OCI-LY3 (cell line): Measurements from ENCODE around the gene LCN1.

ENCODE experiments used
- H2AFZ ChIP-seq: fragments of 200-600, 300-600 bp; shearing (Covaris generic); 2 replicates; pipeline ENCODE4 v1.6.0; 2014; ENCODE audit warnings: antibody characterized with exemption, low read depth, low read length
- H3K27ac ChIP-seq: fragments of 200-600, 300-600 bp; sonication (generic); 2 replicates; pipeline ENCODE4 v1.5.1; 2014; ENCODE audit warnings: mild to moderate bottlenecking, low read length, moderate library complexity, mixed read lengths
- H3K27me3 ChIP-seq: fragments of 200-600, 300-600 bp; sonication (generic); 2 replicates; pipeline ENCODE4 v1.6.1; 2014; ENCODE audit warnings: low read depth, low read length, mixed read lengths
- H3K36me3 ChIP-seq: fragments of 200-600, 300-600 bp; sonication (generic); replicated peaks from 2 replicates; pipeline ENCODE3; 2014; ENCODE audit warnings: low read depth, low read length, mixed read lengths
- H3K4me1 ChIP-seq: fragments of 300-600, 200-600 bp; sonication (generic); 2 replicates; pipeline ENCODE4 v1.6.1; 2014; ENCODE audit warnings: low read length, mixed read lengths
- H3K4me2 ChIP-seq: fragments of 200-600, 300-600 bp; sonication (generic); 2 replicates; pipeline ENCODE4 v1.6.1; 2014; ENCODE audit warnings: low read length, mixed read lengths
- H3K4me3 ChIP-seq: fragments of 300-600, 200-600 bp; sonication (generic); 2 replicates; pipeline ENCODE4 v1.5.1; 2014; ENCODE audit warnings: antibody characterized with exemption, mild to moderate bottlenecking, low read length, moderate library complexity
- H3K79me2 ChIP-seq: fragments of 300-600, 200-600 bp; shearing (Covaris generic); 2 replicates; pipeline ENCODE4 v1.6.1; 2014; ENCODE audit warnings: mild to moderate bottlenecking, low read length, mixed read lengths
- H3K9ac ChIP-seq: fragments of 300-600, 200-600 bp; shearing (Covaris generic); 2 replicates; pipeline ENCODE4 v1.6.0; 2014; ENCODE audit warnings: mild to moderate bottlenecking, low read length, moderate library complexity
- H3K9me3 ChIP-seq: fragments of 200-600, 300-600 bp; shearing (Covaris generic); 2 replicates; pipeline ENCODE4 v1.6.1; 2014; ENCODE audit warnings: low read length, mixed read lengths; ENCODE audit not compliant: insufficient read depth
- H4K20me1 ChIP-seq: fragments of 200-600, 300-600 bp; sonication (generic); 2 replicates; pipeline ENCODE4 v1.6.1; 2016; ENCODE audit warnings: low read length, mixed read lengths; ENCODE audit not compliant: insufficient read depth
- EZH2phosphoT487 ChIP-seq: fragments of 200-600 bp; shearing (Covaris generic); IDR thresholded peaks from 2 replicates; pipeline ENCODE4 v1.6.1; 2018; ENCODE audit warnings: antibody characterized with exemption, mixed run types, low read depth
- TF ChIP-seq, protein P1 (sequence below): fragments of 200-600, 300-600 bp; sonication (generic); IDR thresholded peaks from 2 replicates; pipeline ENCODE4 v1.5.1; 2014; ENCODE audit warnings: antibody characterized with exemption, low read length, low read depth

The LCN1 gene

DNA sequence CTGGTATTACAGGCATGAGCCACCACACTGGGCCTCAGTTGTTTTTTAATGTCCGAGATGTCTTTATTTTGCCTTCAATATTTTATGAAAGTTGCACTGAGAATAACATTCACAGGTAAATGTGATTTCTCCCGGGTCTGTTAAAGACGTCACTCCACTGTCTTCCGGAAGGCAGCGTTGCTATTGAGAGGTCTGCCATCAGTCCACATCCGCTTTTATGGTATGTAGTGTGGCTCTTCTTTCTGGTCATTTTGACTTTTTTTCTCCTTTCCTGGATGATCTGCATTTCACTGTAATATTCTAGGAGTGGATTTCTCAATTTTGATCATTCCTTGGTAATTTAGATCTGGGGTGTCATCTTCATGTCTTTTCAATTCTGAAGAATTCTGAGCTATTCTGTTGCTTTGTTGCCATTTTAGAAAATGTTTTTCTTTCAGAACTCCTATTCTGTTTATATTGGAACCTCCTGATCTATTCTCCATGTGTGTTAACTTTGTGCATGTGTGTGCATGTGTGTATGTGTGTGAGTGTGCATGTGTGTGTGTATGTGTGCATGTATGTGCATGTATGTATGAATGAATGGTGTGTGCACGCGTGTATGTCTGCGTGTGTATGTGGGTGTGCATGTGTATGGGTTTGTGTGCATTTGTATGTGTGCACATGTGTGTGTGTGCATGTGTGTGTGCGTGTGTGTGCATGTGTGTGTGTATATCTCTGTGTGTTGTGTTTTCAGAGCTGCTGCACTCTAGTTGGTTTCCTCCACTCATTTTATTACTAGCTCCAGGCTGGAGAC, 1.9 kb upstream of the LCN1 start:
- H3K79me2 ChIP-seq, result no peaks in the 10 kb centered on the region
- H3K9ac ChIP-seq, result no peak overlapping the region
- no peaks in the 10 kb centered on the region for H4K20me1 ChIP-seq
- no peaks in the 10 kb centered on the region for H3K27me3 ChIP-seq
- TF ChIP-seq, protein P1, sequence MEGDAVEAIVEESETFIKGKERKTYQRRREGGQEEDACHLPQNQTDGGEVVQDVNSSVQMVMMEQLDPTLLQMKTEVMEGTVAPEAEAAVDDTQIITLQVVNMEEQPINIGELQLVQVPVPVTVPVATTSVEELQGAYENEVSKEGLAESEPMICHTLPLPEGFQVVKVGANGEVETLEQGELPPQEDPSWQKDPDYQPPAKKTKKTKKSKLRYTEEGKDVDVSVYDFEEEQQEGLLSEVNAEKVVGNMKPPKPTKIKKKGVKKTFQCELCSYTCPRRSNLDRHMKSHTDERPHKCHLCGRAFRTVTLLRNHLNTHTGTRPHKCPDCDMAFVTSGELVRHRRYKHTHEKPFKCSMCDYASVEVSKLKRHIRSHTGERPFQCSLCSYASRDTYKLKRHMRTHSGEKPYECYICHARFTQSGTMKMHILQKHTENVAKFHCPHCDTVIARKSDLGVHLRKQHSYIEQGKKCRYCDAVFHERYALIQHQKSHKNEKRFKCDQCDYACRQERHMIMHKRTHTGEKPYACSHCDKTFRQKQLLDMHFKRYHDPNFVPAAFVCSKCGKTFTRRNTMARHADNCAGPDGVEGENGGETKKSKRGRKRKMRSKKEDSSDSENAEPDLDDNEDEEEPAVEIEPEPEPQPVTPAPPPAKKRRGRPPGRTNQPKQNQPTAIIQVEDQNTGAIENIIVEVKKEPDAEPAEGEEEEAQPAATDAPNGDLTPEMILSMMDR, result no peak
- no peak for TF ChIP-seq EZH2phosphoT487
- H3K4me3 ChIP-seq, result no peak overlapping the region
- no peak overlapping the region for H3K27ac ChIP-seq
- H3K4me2 ChIP-seq, result no peak overlapping the region
- no peaks in the 10 kb centered on the region for H3K36me3 ChIP-seq
- no peaks in the 10 kb centered on the region for H3K4me1 ChIP-seq
- H2AFZ ChIP-seq, result no peak overlapping the region
- no peaks in the 10 kb centered on the region for H3K9me3 ChIP-seq

DNA sequence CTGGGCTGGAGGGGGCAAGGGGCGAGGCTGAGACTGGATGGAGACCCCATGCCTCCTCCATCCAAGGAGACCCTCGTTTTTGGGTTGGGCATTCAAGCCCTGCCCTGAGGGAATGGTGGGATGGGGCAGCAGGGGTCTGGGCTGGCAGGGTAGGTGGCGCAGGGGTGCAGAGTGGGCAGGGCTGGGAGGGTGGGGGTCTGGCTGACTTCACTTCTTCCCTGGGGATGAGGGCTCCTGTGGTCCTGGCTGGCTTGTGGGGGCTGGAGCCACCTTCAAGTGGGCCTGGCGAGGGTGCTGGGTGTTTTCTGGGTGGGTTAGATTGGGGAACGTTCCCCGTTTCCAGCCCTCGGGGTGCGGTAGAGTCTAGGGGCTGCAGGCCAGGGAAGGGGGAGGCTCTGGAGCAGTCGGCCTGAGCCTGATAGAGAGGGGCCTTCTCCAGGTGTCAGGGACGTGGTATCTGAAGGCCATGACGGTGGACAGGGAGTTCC, 412 bp downstream of the LCN1 start:
- no peaks in the 10 kb centered on the region for H3K4me1 ChIP-seq
- H3K36me3 ChIP-seq, result no peaks in the 10 kb centered on the region
- TF ChIP-seq EZH2phosphoT487, result no peak
- TF ChIP-seq, protein P1, result no peak
- no peak overlapping the region for H3K4me3 ChIP-seq
- H3K79me2 ChIP-seq, result no peaks in the 10 kb centered on the region
- no peak overlapping the region for H2AFZ ChIP-seq
- H3K4me2 ChIP-seq, result no peak overlapping the region
- H3K27me3 ChIP-seq, result no peaks in the 10 kb centered on the region
- no peak overlapping the region for H3K27ac ChIP-seq
- no peaks in the 10 kb centered on the region for H3K9me3 ChIP-seq
- no peaks in the 10 kb centered on the region for H4K20me1 ChIP-seq
- H3K9ac ChIP-seq, result no peak overlapping the region

GRCh38 chr9:135522137-135522877, 1.1 kb downstream of the LCN1 start:
- Histone ChIP-seq H3K36me3 (no peaks in the 10 kb centered on the region), H3K4me1 (no peaks in the 10 kb centered on the region), H3K79me2 (no peaks in the 10 kb centered on the region), H3K4me3 (no peak overlapping the region), H4K20me1 (no peaks in the 10 kb centered on the region), H3K4me2 (no peak overlapping the region), H3K27me3 (no peaks in the 10 kb centered on the region), H3K9ac (no peak overlapping the region), H3K9me3 (no peaks in the 10 kb centered on the region), H2AFZ (no peak overlapping the region), H3K27ac (no peak overlapping the region)
- TF ChIP-seq EZH2phosphoT487, result no peak
- TF ChIP-seq, protein P1, result no peak

DNA sequence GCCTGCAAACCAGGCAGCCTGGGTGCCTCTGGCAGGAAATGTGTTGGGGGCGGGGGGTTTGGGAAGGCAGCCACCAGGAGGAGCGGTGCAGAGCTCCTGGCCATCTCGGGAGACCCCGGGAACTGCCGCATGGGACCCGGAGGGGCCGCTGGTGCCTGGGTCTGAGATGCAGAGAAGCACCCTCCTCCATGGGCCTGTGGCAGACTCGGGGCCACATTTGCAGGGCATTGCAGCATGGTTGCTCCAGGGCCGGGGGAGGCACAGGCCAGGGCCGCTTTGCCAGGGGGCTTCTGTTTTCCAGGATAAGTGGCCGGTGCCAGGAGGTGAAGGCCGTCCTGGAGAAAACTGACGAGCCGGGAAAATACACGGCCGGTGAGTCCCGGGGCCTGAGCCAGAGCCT, 1.7 kb downstream of the LCN1 start:
- Histone ChIP-seq H3K79me2 (no peaks in the 10 kb centered on the region), H3K36me3 (no peaks in the 10 kb centered on the region), H3K4me2 (no peak overlapping the region), H3K4me3 (no peak overlapping the region), H3K27me3 (no peaks in the 10 kb centered on the region), H2AFZ (no peak overlapping the region), H3K4me1 (no peaks in the 10 kb centered on the region), H4K20me1 (no peaks in the 10 kb centered on the region), H3K27ac (no peak overlapping the region), H3K9me3 (no peaks in the 10 kb centered on the region), H3K9ac (no peak overlapping the region)
- TF ChIP-seq, protein P1, result no peak
- TF ChIP-seq EZH2phosphoT487, result no peak
